ENCODE measurements around the gene GNS. TPM values are rescaled to one million over a fixed set of nuclear protein-coding genes. Genes with fewer than 3 reads are reported as not detected.

Gene GNS
- total and polyA plus RNA-seq, 8 donors, result 7.1 to 66.0 (median 26.0) TPM

DNA sequence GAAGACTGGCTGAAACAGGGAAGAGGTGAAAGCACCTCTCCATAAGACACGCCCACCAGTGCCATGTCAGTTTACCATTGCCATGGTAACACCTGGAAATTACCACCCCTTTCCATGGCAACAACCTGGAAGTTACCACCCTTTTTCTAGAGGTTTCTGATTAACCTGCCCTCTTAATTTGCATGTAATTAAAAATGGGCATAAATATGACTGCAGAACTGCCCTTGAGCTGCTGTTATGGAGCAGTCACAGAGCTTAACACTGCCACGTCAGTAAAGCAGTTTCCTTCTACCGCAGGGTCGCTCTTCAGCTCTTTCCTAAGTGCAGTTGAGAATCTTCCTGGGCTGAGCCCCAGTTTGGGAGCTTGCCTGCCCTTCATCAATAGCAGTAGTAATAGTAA is 93.7 kb downstream of the GNS start:
- Histone ChIP-seq H3K36me3 (no peaks in the 10 kb centered on the region), H3K9me3 (no peaks in the 10 kb centered on the region), H3K4me3 (peak overlapping the region in 1 of 4 donors; percentile 21), H3K4me1 (peaks cover 38 to 61% (median 50%) of the 10 kb centered on the region in 3 donors), H3K27me3 (no peaks in the 10 kb centered on the region), H3K27ac (peak overlapping the region; percentile 36 to 86 (median 80))
- WGBS, 2 donors, result 27 to 32% methylated on average over 4 of the region's 4 CpGs
- TF ChIP-seq, protein P1, sequence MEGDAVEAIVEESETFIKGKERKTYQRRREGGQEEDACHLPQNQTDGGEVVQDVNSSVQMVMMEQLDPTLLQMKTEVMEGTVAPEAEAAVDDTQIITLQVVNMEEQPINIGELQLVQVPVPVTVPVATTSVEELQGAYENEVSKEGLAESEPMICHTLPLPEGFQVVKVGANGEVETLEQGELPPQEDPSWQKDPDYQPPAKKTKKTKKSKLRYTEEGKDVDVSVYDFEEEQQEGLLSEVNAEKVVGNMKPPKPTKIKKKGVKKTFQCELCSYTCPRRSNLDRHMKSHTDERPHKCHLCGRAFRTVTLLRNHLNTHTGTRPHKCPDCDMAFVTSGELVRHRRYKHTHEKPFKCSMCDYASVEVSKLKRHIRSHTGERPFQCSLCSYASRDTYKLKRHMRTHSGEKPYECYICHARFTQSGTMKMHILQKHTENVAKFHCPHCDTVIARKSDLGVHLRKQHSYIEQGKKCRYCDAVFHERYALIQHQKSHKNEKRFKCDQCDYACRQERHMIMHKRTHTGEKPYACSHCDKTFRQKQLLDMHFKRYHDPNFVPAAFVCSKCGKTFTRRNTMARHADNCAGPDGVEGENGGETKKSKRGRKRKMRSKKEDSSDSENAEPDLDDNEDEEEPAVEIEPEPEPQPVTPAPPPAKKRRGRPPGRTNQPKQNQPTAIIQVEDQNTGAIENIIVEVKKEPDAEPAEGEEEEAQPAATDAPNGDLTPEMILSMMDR (IDR thresholded peaks at IDR 0.05), result no peak
- DNase-seq (peak in 4 of 6 donors; percentile 55 to 77 (median 64)), ATAC-seq (peak; percentile 57 to 71 (median 65)), FAIRE-seq (no peak)
- intact Hi-C loops (cut with DNase I), result no loop called here

Other genes starting within 250 kb of the GNS start
- gene RASSF3, start 148.9 kb downstream of the GNS start, total RNA-seq, result 10 to 100 TPM; 13.7 to 36.5 (median 22.6) TPM
- 1 to 10 TPM; 5.2 to 8.6 TPM for gene RASSF3, start 148.9 kb downstream of the GNS start, polyA plus RNA-seq
- 10 to 100 TPM; 16.2 to 26.2 (median 19.2) TPM for gene TBC1D30, start 65.2 kb upstream of the GNS start, total RNA-seq
- 1 to 10 TPM; 6.6 to 7.3 TPM for gene TBC1D30, start 65.2 kb upstream of the GNS start, polyA plus RNA-seq

Data from pancreas (tissue), 10 donors.